ENCODE results near the gene TTLL5.

Gene TTLL5

DNA sequence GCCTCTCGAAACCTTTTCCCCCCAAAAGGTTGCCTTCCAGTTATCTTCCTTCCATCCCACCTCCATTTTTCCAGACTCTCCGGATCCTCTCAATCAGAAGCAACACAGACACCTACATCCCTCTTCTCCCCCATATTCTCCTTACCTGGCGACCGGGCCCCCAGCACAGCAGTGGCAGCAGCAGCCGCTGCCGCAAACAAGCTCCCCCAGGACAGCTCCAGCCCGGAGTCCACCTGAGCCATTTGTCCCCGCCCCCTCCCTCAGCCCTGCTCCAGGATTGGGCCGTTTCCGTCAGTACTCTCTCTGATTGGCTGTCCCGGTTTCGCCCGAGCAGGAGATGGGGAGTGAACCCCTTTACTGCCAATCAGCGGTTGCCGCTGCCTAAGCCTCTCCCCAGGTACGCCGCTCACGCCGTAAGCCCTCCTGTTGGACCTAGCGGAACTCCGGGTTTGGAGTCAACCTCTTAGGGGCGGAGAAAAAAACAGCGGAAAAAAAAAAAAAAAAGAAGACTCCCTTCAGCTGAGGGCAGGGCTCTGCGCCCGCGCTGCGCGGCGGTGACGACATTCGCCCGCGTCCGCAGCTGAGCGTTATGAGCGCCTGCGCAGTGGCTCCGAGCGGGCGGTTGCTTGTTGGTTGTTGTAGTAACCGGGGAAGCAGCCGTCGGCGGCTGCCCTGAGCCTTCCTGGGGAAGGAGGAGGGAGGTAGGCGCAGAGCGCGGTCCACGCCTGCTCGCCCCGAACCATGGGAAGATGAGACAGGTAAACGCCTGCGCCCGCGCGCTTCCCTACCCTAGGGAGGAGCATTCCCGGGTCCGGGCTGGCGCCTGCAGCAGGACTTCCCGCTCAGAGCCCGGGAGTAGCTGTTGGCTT lies at the start of gene TTLL5, which contains the start of gene ERG28:
TSS of gene TTLL5 (plus strand) at position 617 of the 869 bp plus-strand sequence. CDS start 1,904 bp downstream, outside the sequence.
TSS of gene ERG28 (minus strand) at position 247 of the 869 bp plus-strand sequence. CDS start 3,374 bp downstream, outside the sequence.
- peak within 1 kb of the TSS; percentile 68 for H3K9ac ChIP-seq (ENCODE audit: low read length)
- peak within 1 kb of the TSS; percentile 92 for H3K27ac ChIP-seq (ENCODE audit: low read depth, low read length)
- peaks cover 4% of the 10 kb centered on the region for H3K36me3 ChIP-seq (ENCODE audit: insufficient read depth, low read length)
- H3K4me1 ChIP-seq (ENCODE audit: insufficient read depth, low read length) = peaks cover 13% of the 10 kb centered on the region
- no peaks in the 10 kb centered on the region for H3K9me3 ChIP-seq (ENCODE audit: low read length)
- H3K4me3 ChIP-seq (ENCODE audit: low read depth in 1 of 2, low read length in 2 of 2) = peak within 1 kb of the TSS; percentile 80 to 86
- no peaks in the 10 kb centered on the region for H3K27me3 ChIP-seq (ENCODE audit: control insufficient read depth in 1 of 2, insufficient read depth in 2 of 2, low read length in 2 of 2)

- Histone ChIP-seq H3K9me3 (ENCODE audit: low read length) (no peaks in the 10 kb centered on the region), H3K36me3 (ENCODE audit: insufficient read depth, low read length) (no peaks in the 10 kb centered on the region), H3K27me3 (ENCODE audit: control insufficient read depth in 1 of 2, insufficient read depth in 2 of 2, low read length in 2 of 2) (no peaks in the 10 kb centered on the region), H3K4me3 (ENCODE audit: low read depth in 1 of 2, low read length in 2 of 2) (no peak overlapping the region), H3K9ac (ENCODE audit: low read length) (no peak overlapping the region), H3K27ac (ENCODE audit: low read depth, low read length) (no peak overlapping the region), H3K4me1 (ENCODE audit: insufficient read depth, low read length) (peaks cover 10% of the 10 kb centered on the region)
Measured at GRCh38 chr14:75612157-75612556, 48.9 kb upstream of the TTLL5 start.

DNA sequence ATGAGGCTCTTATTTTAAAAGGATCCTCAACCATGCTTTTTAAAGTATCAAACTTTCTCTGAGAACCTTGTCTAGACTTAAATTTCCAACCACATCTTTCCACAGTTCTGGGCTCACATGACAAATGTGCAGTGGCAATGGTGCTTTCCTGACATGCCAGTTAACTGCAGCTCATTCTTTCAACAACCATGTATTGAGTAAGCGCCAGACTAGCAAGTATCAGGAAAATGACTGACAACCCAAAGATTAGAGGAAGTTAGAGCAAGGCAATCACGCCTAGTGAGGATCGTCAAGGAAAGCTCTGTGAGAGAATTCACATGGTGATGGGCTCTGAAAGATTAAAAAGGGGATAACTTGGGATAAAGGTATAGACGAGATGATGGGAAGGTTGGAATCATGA lies 46.9 kb upstream of the TTLL5 start:
- Histone ChIP-seq H3K27ac (ENCODE audit: low read depth, low read length) (no peak overlapping the region), H3K9me3 (ENCODE audit: low read length) (no peaks in the 10 kb centered on the region), H3K36me3 (ENCODE audit: insufficient read depth, low read length) (no peaks in the 10 kb centered on the region), H3K4me1 (ENCODE audit: insufficient read depth, low read length) (peaks cover 10% of the 10 kb centered on the region), H3K9ac (ENCODE audit: low read length) (no peak overlapping the region), H3K4me3 (ENCODE audit: low read depth in 1 of 2, low read length in 2 of 2) (no peak overlapping the region), H3K27me3 (ENCODE audit: control insufficient read depth in 1 of 2, insufficient read depth in 2 of 2, low read length in 2 of 2) (no peaks in the 10 kb centered on the region)

DNA sequence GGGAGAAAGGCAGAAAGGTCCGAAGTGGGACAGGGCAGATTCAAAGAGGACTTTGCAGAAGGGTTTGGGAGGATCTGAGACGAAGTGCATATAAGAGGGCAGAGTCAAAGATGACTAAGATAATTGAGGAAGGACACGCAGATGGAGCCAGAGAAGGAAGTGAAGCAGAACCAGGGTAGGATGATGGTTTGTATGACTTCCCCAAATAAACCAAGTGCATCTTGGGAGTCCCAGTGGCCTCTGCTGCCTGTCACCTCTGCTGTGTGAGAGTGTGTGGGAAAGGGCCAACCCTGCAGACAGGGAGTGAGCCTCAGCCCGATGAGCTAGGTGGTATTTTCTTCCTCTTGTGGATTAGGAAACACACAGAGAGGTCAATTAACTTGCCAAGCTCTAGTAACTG lies 45.8 kb upstream of the TTLL5 start:
- Histone ChIP-seq H3K27ac (ENCODE audit: low read depth, low read length) (no peak overlapping the region), H3K9ac (ENCODE audit: low read length) (no peak overlapping the region), H3K36me3 (ENCODE audit: insufficient read depth, low read length) (no peaks in the 10 kb centered on the region), H3K27me3 (ENCODE audit: control insufficient read depth in 1 of 2, insufficient read depth in 2 of 2, low read length in 2 of 2) (no peaks in the 10 kb centered on the region), H3K4me1 (ENCODE audit: insufficient read depth, low read length) (peaks cover 6% of the 10 kb centered on the region), H3K9me3 (ENCODE audit: low read length) (no peaks in the 10 kb centered on the region), H3K4me3 (ENCODE audit: low read depth in 1 of 2, low read length in 2 of 2) (no peak overlapping the region)

DNA sequence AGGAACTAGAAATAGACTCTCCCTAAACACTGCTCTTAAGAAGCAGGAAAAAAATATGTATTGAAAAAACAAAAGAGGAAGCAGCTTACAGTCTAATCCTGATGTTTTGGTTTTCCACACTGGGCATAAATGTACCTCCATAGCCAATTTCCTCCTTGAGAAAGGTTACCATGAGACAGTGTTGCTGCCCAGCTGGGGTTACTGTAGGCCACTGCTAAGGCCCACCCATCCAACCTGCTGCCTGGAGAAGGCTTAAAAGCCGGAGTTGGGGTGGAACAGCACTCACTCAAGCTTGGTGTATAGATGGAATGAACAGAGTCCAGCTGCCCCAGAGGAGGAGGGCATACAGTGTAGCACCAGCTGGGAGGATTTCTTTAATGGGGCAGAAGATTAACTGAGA lies 41.5 kb upstream of the TTLL5 start:
- Histone ChIP-seq H3K27ac (ENCODE audit: low read depth, low read length) (no peak overlapping the region), H3K9me3 (ENCODE audit: low read length) (no peaks in the 10 kb centered on the region), H3K27me3 (ENCODE audit: control insufficient read depth in 1 of 2, insufficient read depth in 2 of 2, low read length in 2 of 2) (no peaks in the 10 kb centered on the region), H3K4me3 (ENCODE audit: low read depth in 1 of 2, low read length in 2 of 2) (no peak overlapping the region), H3K9ac (ENCODE audit: low read length) (no peak overlapping the region), H3K4me1 (ENCODE audit: insufficient read depth, low read length) (no peaks in the 10 kb centered on the region), H3K36me3 (ENCODE audit: insufficient read depth, low read length) (no peaks in the 10 kb centered on the region)

DNA sequence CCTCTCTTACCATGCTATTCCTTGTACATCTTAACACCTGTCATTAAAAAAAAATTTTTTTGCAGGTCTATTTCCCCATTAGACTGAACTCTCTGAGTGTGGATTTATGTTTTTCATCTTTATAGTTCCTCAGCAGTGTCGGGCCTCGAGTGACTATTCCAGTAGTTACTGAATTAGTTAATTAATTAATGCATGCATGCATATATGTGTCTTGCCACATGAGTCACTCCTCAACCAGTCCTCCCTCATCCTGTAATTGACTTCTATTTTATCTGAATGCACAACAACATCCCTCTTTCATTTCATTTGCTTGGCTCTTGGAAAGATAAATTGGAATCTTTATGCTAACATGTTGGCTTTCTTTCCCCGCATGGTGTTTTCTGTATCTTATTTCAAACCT lies 36.0 kb upstream of the TTLL5 start:
- no peak overlapping the region for H3K4me3 ChIP-seq (ENCODE audit: low read depth in 1 of 2, low read length in 2 of 2)
- H3K27me3 ChIP-seq (ENCODE audit: control insufficient read depth in 1 of 2, insufficient read depth in 2 of 2, low read length in 2 of 2) = no peaks in the 10 kb centered on the region
- H3K9ac ChIP-seq (ENCODE audit: low read length) = no peak overlapping the region
- no peaks in the 10 kb centered on the region for H3K36me3 ChIP-seq (ENCODE audit: insufficient read depth, low read length)
- no peak overlapping the region for H3K27ac ChIP-seq (ENCODE audit: low read depth, low read length)
- H3K9me3 ChIP-seq (ENCODE audit: low read length) = no peaks in the 10 kb centered on the region
- H3K4me1 ChIP-seq (ENCODE audit: insufficient read depth, low read length) = no peaks in the 10 kb centered on the region

DNA sequence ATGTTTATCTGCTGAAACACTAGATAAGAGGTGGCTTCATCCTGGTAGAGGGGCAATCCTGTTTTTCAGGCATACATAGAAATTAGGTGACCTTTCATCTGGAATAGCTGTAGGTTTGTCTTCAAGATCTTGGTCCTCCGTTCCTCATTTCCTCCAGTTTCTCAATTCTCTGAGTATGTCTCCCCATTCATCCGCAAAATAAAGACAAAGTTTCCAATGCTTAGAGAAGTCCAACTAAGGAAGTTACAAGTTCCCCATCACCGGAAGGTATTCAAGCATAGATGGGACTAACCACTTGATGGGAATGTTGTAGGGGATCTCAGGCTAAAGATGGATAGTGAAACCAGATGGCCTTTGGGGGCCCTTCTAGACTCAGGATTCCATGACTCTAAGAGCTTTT lies 34.6 kb upstream of the TTLL5 start:
- no peak overlapping the region for H3K27ac ChIP-seq (ENCODE audit: low read depth, low read length)
- no peaks in the 10 kb centered on the region for H3K36me3 ChIP-seq (ENCODE audit: insufficient read depth, low read length)
- H3K9me3 ChIP-seq (ENCODE audit: low read length) = no peaks in the 10 kb centered on the region
- H3K27me3 ChIP-seq (ENCODE audit: control insufficient read depth in 1 of 2, insufficient read depth in 2 of 2, low read length in 2 of 2) = no peaks in the 10 kb centered on the region
- H3K4me1 ChIP-seq (ENCODE audit: insufficient read depth, low read length) = no peaks in the 10 kb centered on the region
- H3K9ac ChIP-seq (ENCODE audit: low read length) = no peak overlapping the region
- no peak overlapping the region for H3K4me3 ChIP-seq (ENCODE audit: low read depth in 1 of 2, low read length in 2 of 2)

GRCh38 chr14:75626863-75627262 lies 34.2 kb upstream of the TTLL5 start:
- Histone ChIP-seq H3K4me1 (ENCODE audit: insufficient read depth, low read length) (no peaks in the 10 kb centered on the region), H3K27ac (ENCODE audit: low read depth, low read length) (no peak overlapping the region), H3K36me3 (ENCODE audit: insufficient read depth, low read length) (no peaks in the 10 kb centered on the region), H3K9ac (ENCODE audit: low read length) (no peak overlapping the region), H3K27me3 (ENCODE audit: control insufficient read depth in 1 of 2, insufficient read depth in 2 of 2, low read length in 2 of 2) (no peaks in the 10 kb centered on the region), H3K9me3 (ENCODE audit: low read length) (no peaks in the 10 kb centered on the region), H3K4me3 (ENCODE audit: low read depth in 1 of 2, low read length in 2 of 2) (no peak overlapping the region)

DNA sequence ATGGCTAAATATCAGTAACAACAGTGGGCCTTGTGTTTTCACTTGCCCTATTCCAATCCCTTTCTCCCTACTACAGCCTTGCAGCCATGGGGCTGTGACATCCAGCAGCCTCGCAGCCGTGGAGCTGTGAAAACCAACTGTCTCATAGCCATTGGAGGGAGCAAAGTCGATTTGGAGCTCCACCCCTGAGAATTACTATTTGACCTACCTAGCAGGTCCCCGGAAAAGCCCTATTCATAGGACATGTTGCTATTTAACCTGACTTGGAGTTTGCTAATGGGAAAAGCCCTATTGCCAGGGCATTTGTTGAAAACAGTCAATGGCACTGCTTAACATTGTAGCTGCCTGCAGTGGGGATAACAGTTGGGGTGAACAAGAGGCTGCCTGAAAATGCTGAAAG lies 33.6 kb upstream of the TTLL5 start:
- Histone ChIP-seq H3K27ac (ENCODE audit: low read depth, low read length) (no peak overlapping the region), H3K27me3 (ENCODE audit: control insufficient read depth in 1 of 2, insufficient read depth in 2 of 2, low read length in 2 of 2) (no peaks in the 10 kb centered on the region), H3K9me3 (ENCODE audit: low read length) (no peaks in the 10 kb centered on the region), H3K4me3 (ENCODE audit: low read depth in 1 of 2, low read length in 2 of 2) (no peak overlapping the region), H3K36me3 (ENCODE audit: insufficient read depth, low read length) (no peaks in the 10 kb centered on the region), H3K4me1 (ENCODE audit: insufficient read depth, low read length) (no peaks in the 10 kb centered on the region), H3K9ac (ENCODE audit: low read length) (no peak overlapping the region)

- no peak overlapping the region for H3K9ac ChIP-seq (ENCODE audit: low read length)
- H3K4me3 ChIP-seq (ENCODE audit: low read depth in 1 of 2, low read length in 2 of 2) = no peak overlapping the region
- H3K27me3 ChIP-seq (ENCODE audit: control insufficient read depth in 1 of 2, insufficient read depth in 2 of 2, low read length in 2 of 2) = no peaks in the 10 kb centered on the region
- no peak overlapping the region for H3K27ac ChIP-seq (ENCODE audit: low read depth, low read length)
- no peaks in the 10 kb centered on the region for H3K36me3 ChIP-seq (ENCODE audit: insufficient read depth, low read length)
- H3K9me3 ChIP-seq (ENCODE audit: low read length) = no peaks in the 10 kb centered on the region
- H3K4me1 ChIP-seq (ENCODE audit: insufficient read depth, low read length) = no peaks in the 10 kb centered on the region
Measured at GRCh38 chr14:75628816-75629215, 32.2 kb upstream of the TTLL5 start.

- Histone ChIP-seq H3K27ac (ENCODE audit: low read depth, low read length) (no peak overlapping the region), H3K4me3 (ENCODE audit: low read depth in 1 of 2, low read length in 2 of 2) (no peak overlapping the region), H3K9me3 (ENCODE audit: low read length) (no peaks in the 10 kb centered on the region), H3K4me1 (ENCODE audit: insufficient read depth, low read length) (no peaks in the 10 kb centered on the region), H3K9ac (ENCODE audit: low read length) (no peak overlapping the region), H3K36me3 (ENCODE audit: insufficient read depth, low read length) (no peaks in the 10 kb centered on the region), H3K27me3 (ENCODE audit: control insufficient read depth in 1 of 2, insufficient read depth in 2 of 2, low read length in 2 of 2) (no peaks in the 10 kb centered on the region)
Measured at GRCh38 chr14:75630695-75631452, 30.2 kb upstream of the TTLL5 start.
